Adrenal gland (tissue), 12 donors: ENCODE results near the gene RPL41. TPM values are rescaled to one million over a fixed set of nuclear protein-coding genes. Genes with fewer than 3 reads are reported as not detected.

Source experiments
- DNase-seq, 7 donors: peaks; one replicate each; pipeline ENCODE4 v3.0.0-alpha.2; 2019 to 2020
- H3K27ac ChIP-seq, 5 donors: fragments of 200-600 bp; sonication (generic) in 4 of 5; 1 replicate in 3 of 5; 2 replicates in 2 of 5; pipeline versions ENCODE4 v1.5.1 to v1.8.0; 2016 to 2020; ENCODE audit warnings: mild to moderate bottlenecking in 1 of 5
- H3K27me3 ChIP-seq: fragments of 200-600 bp; 2 replicates; pipeline ENCODE4 v1.8.0; 2021
- H3K36me3 ChIP-seq, 2 donors: fragments of 200-600 bp; replicated peaks in 1 of 2; 1 replicate in 1 of 2; 2 replicates in 1 of 2; pipeline versions ENCODE4 v1.5.1 to v1.8.0; 2018 to 2022
- H3K4me1 ChIP-seq, 2 donors: fragments of 200-600 bp; replicated peaks in 1 of 2; 1 replicate in 1 of 2; 2 replicates in 1 of 2; pipeline versions ENCODE4 v1.5.1 to v1.8.0; 2018 to 2021
- H3K4me3 ChIP-seq, 4 donors: fragments of 200-600 bp; sonication (generic) in 3 of 4; one replicate each; pipeline ENCODE4 v1.5.1; 2016 to 2018
- H3K9me3 ChIP-seq, 3 donors: fragments of 200-600 bp; sonication (generic) in 1 of 3; replicated peaks in 1 of 3; 1 replicate in 2 of 3; 2 replicates in 1 of 3; pipeline versions ENCODE4 v1.5.1 to v1.8.0; 2016 to 2021
- CTCF ChIP-seq, 6 experiments: fragments of 450-650 bp in 4 of 6; fragments of 200-600 bp in 2 of 6; sonication (generic) in 1 of 6; IDR thresholded peaks; 1 replicate in 5 of 6; 2 replicates in 1 of 6; pipeline versions ENCODE4 v1.5.1 to v1.8.0; 2016 to 2021; ENCODE audit warnings: antibody characterized with exemption in 6 of 6, mild to moderate bottlenecking in 2 of 6, moderate library complexity in 1 of 6
- POLR2A ChIP-seq, 2 donors: fragments of 450-650 bp; IDR thresholded peaks; one replicate each; pipeline ENCODE4 v1.6.1; 2017; ENCODE audit warnings: antibody characterized with exemption in 2 of 2, mild to moderate bottlenecking in 2 of 2, moderate library complexity in 1 of 2
- WGBS, 4 donors: extraction: QIAGEN DNeasy Blood & Tissue Kit in 2 of 4; methylation state at CpG; one replicate each; pipeline versions ENCODE4 v1.1.5 to v1.1.7; 2013 to 2017; 5-methylcytosine and 5-hydroxymethylcytosine counted together
- intact Hi-C, 2 donors: fragments of 100-400 bp; cut with DNase I; formaldehyde crosslinking; loops; one replicate each; pipeline versions ENCODE4 v1.14.1 to v1.15.0; 2022 to 2023
- polyA plus RNA-seq, 3 donors: library from polyadenylated mRNA; stranded (reverse); fragments of 200-250 nt in 2 of 3; fragments of 350-450 nt in 1 of 3; fragmentation: Illumina TruSeq in 1 of 3; extraction: RNeasy Lipid Tissue Mini Kit (QIAGEN cat#74804) in 1 of 3; gene quantifications; one replicate each; pipeline ENCODE4 v1.2.3, GENCODE V29; 2013 to 2014
- total RNA-seq, 9 donors: library from RNA; depleted of rRNA in 4 of 9; stranded (reverse); fragments of >200 nt in 4 of 9; fragments of 120-200 nt in 1 of 9; fragmentation: NEBNext Ultra II Directional in 1 of 9; extraction: Animal tissue kit (Norgen Biotek cat#: 25700) in 1 of 9; gene quantifications; one replicate each; pipeline versions ENCODE4 v1.1.0 to v1.2.4, GENCODE V29; 2013 to 2023
- donor health status: healthy with polysubstance abuse.
- donor health status: Bipolar disorder and iron deficiency.
- donor health status: DM: yes; HTN: yes; CAD: no.
- donor health status: DM: no; HTN: no; CAD: no.
- donor health status: DM: no; HTN: no; CAD: no.
- donor health status: DM: yes; HTN: yes; CAD: no.

RPL41 gene
- total and polyA plus RNA-seq, 12 donors: 1,635 to 6,204 (median 3,125) TPM

GRCh38 chr12:56158029-56158925, 41.8 kb downstream of the RPL41 start, which contains the start of gene MYL6:
Gene MYL6, plus strand, starts transcription at chr12:56158359. Its CDS starts 43 bp downstream, at chr12:56158402.
- 0 to 1% (median 1%) methylated on average over 22 to 30 of the region's 30 CpGs for WGBS, 4 donors
- no peaks in the 10 kb centered on the region for H3K9me3 ChIP-seq
- peaks cover 22 to 31% of the 10 kb centered on the region in 2 donors for H3K4me1 ChIP-seq
- intact Hi-C loops: no loop called here
- DNase-seq: peak; percentile 95 to 100 (median 98)
- H3K27ac ChIP-seq: peak within 1 kb of the TSS; percentile 94 to 98 (median 96)
- H3K36me3 ChIP-seq: peaks cover 0 to 39% of the 10 kb centered on the region in 2 donors
- peak within 1 kb of the TSS; percentile 55 to 71 (median 62) for H3K4me3 ChIP-seq
- H3K27me3 ChIP-seq: no peaks in the 10 kb centered on the region
- TF ChIP-seq POLR2A (IDR thresholded peaks at IDR 0.05): peak; percentile 98 to 99
- no peak for TF ChIP-seq CTCF (IDR thresholded peaks at IDR 0.05)

- intact Hi-C loops: no loop called here
- WGBS, 4 donors: 0 to 1% (median 0%) methylated on average over 3 to 6 of the region's 6 CpGs
- TF ChIP-seq POLR2A (IDR thresholded peaks at IDR 0.05): peak; percentile 47 to 66
- no peak for TF ChIP-seq CTCF (IDR thresholded peaks at IDR 0.05)
Observed at GRCh38 chr12:56158926-56159461, 42.6 kb downstream of the RPL41 start.

DNA sequence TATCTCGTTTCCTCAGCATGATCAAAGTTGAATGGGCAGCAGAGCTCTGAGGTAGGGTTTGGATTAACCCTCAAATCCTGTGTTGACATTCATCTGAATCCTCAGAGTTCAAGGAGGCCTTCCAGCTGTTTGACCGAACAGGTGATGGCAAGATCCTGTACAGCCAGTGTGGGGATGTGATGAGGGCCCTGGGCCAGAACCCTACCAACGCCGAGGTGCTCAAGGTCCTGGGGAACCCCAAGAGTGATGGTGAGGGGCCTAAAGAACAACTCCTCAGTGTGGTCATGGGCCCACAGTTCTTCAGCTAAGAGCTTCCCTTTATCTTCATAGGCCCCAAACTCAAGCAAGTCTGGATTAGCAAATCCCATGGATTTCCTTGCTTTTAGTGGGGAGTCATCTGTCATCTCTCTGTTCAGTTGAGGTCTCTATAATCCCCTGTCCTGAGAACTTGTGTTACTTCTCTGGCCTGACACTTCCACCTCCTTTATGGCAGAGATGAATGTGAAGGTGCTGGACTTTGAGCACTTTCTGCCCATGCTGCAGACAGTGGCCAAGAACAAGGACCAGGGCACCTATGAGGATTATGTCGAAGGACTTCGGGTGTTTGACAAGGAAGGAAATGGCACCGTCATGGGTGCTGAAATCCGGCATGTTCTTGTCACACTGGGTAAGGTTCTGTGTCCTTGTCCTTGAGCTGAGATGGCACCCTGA, 43.2 kb downstream of the RPL41 start:
- whole genome bisulfite sequencing, 4 donors: 13 to 22% (median 14%) methylated on average over 5 to 8 of the region's 8 CpGs
- Histone ChIP-seq H3K27me3 (no peaks in the 10 kb centered on the region), H3K4me3 (peak overlapping the region in 3 of 4 donors; percentile 55 to 71 (median 66)), H3K27ac (peak overlapping the region; percentile 94 to 98 (median 96)), H3K36me3 (peaks cover 0 to 53% of the 10 kb centered on the region in 2 donors), H3K4me1 (peaks cover 22 to 31% of the 10 kb centered on the region in 2 donors), H3K9me3 (no peaks in the 10 kb centered on the region)
- DNase-seq: no peak
- intact Hi-C loops: loop anchor here in 1 of 2 donors (5.0 kb wide), 1 partner anchor 32 kb away; the partner anchor contains the start of gene ESYT1
- TF ChIP-seq CTCF (IDR thresholded peaks at IDR 0.05): no peak
- TF ChIP-seq POLR2A (IDR thresholded peaks at IDR 0.05): no peak

More at GRCh38 chr12:56158926-56159461, 42.6 kb downstream of the RPL41 start:
- Histone ChIP-seq H3K27ac (peak overlapping the region; percentile 94 to 98 (median 96)), H3K36me3 (peaks cover 0 to 46% of the 10 kb centered on the region in 2 donors), H3K9me3 (no peaks in the 10 kb centered on the region), H3K4me1 (peaks cover 22 to 31% of the 10 kb centered on the region in 2 donors), H3K27me3 (no peaks in the 10 kb centered on the region), H3K4me3 (peak overlapping the region; percentile 55 to 71 (median 62))
- DNase-seq: peak; percentile 59 to 92 (median 79)
